CD4-positive, alpha-beta memory T cell (primary cell): ENCODE data around the gene SERPINA4. TPM values are rescaled to one million over a fixed set of nuclear protein-coding genes. Genes with fewer than 3 reads are reported as not detected.

ENCODE experiments used
- CTCF ChIA-PET: fragments of 350-600 bp; sonication (Branson Sonifier 250); formaldehyde crosslinking; loops from one replicate; lab custom pipeline; 2021; ENCODE audit warnings: inconsistent platforms; ENCODE audit not compliant: partially characterized antibody; lab: Charles Lee
- POLR2A ChIA-PET: fragments of 350-600 bp; sonication (Branson Sonifier 250); formaldehyde crosslinking; loops from one replicate; lab custom pipeline; 2021; ENCODE audit not compliant: partially characterized antibody; lab: Charles Lee
- DNase-seq, 5 donors: peaks; one replicate each; pipeline versions ENCODE4 v3.0.0 to v3.0.0-alpha.2; 2020 to 2022; ENCODE audit warnings: mixed read lengths in 1 of 5
- H3K27ac ChIP-seq: one replicate; pipeline ENCODE4 v1.7.0; 2013; ENCODE audit warnings: low read depth, low read length
- H3K27me3 ChIP-seq: 2 replicates; pipeline ENCODE4 v1.7.0; 2013; ENCODE audit warnings: mild to moderate bottlenecking, low read length, moderate library complexity; ENCODE audit not compliant: insufficient read depth
- H3K36me3 ChIP-seq: 2 replicates; pipeline ENCODE4 v1.7.0; 2013; ENCODE audit warnings: mild to moderate bottlenecking, low read length, moderate library complexity; ENCODE audit not compliant: insufficient read depth
- H3K4me1 ChIP-seq: 2 replicates; pipeline ENCODE4 v1.7.0; 2013; ENCODE audit warnings: mild to moderate bottlenecking, low read length, moderate library complexity; ENCODE audit not compliant: insufficient read depth
- H3K4me3 ChIP-seq, 2 donors: one replicate each; pipeline ENCODE4 v1.7.0; 2013; ENCODE audit warnings: low read length in 2 of 2, mild to moderate bottlenecking in 1 of 2
- H3K9me3 ChIP-seq, 2 donors: one replicate each; pipeline ENCODE4 v1.7.0; 2013; ENCODE audit warnings: low read length in 2 of 2, control low read depth in 1 of 2; ENCODE audit not compliant: control insufficient read depth in 1 of 2
- H3K27ac Mint-ChIP-seq, 7 donors: one replicate each; pipeline ENCODE4 v1.8.0; 2020 to 2021; ENCODE audit warnings: mixed read lengths in 7 of 7, mild to moderate bottlenecking in 6 of 7, inconsistent platforms in 3 of 7, moderate library complexity in 3 of 7
- H3K27me3 Mint-ChIP-seq, 2 donors: one replicate each; pipeline ENCODE4 v1.8.0; 2020 to 2021; ENCODE audit warnings: mixed read lengths in 2 of 2
- H3K36me3 Mint-ChIP-seq, 2 donors: one replicate each; pipeline ENCODE4 v1.8.0; 2020 to 2021; ENCODE audit warnings: mixed read lengths in 2 of 2, inconsistent platforms in 1 of 2, mild to moderate bottlenecking in 1 of 2
- H3K4me1 Mint-ChIP-seq, 4 donors: one replicate each; pipeline ENCODE4 v1.8.0; 2020 to 2021; ENCODE audit warnings: mixed read lengths in 4 of 4, mild to moderate bottlenecking in 1 of 4
- H3K4me3 Mint-ChIP-seq, 8 donors: one replicate each; pipeline ENCODE4 v1.8.0; 2020 to 2021; ENCODE audit warnings: mixed read lengths in 8 of 8, mild to moderate bottlenecking in 7 of 8, moderate library complexity in 6 of 8, inconsistent platforms in 3 of 8
- H3K9me3 Mint-ChIP-seq, 8 donors: one replicate each; pipeline ENCODE4 v1.8.0; 2020 to 2021; ENCODE audit warnings: mixed read lengths in 8 of 8, mild to moderate bottlenecking in 5 of 8, inconsistent platforms in 3 of 8, moderate library complexity in 1 of 8
- intact Hi-C: fragments of 100-400 bp; cut with micrococcal nuclease; formaldehyde crosslinking; loops from one replicate; pipeline ENCODE4 v1.15.1; 2023
- polyA plus RNA-seq, 2 donors: library from polyadenylated mRNA; unstranded; fragments of 300-500 nt; fragmentation: Illumina TruSeq; gene quantifications; one replicate each; pipeline ENCODE4 v1.2.3, GENCODE V29; 2021
- total RNA-seq, 2 experiments: library from RNA; stranded (reverse); gene quantifications; one replicate each; pipeline ENCODE4 v1.2.3, GENCODE V29; 2021

SERPINA4 gene, protein sequence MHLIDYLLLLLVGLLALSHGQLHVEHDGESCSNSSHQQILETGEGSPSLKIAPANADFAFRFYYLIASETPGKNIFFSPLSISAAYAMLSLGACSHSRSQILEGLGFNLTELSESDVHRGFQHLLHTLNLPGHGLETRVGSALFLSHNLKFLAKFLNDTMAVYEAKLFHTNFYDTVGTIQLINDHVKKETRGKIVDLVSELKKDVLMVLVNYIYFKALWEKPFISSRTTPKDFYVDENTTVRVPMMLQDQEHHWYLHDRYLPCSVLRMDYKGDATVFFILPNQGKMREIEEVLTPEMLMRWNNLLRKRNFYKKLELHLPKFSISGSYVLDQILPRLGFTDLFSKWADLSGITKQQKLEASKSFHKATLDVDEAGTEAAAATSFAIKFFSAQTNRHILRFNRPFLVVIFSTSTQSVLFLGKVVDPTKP
- total RNA-seq, result not detected
- not detected for polyA plus RNA-seq

DNA sequence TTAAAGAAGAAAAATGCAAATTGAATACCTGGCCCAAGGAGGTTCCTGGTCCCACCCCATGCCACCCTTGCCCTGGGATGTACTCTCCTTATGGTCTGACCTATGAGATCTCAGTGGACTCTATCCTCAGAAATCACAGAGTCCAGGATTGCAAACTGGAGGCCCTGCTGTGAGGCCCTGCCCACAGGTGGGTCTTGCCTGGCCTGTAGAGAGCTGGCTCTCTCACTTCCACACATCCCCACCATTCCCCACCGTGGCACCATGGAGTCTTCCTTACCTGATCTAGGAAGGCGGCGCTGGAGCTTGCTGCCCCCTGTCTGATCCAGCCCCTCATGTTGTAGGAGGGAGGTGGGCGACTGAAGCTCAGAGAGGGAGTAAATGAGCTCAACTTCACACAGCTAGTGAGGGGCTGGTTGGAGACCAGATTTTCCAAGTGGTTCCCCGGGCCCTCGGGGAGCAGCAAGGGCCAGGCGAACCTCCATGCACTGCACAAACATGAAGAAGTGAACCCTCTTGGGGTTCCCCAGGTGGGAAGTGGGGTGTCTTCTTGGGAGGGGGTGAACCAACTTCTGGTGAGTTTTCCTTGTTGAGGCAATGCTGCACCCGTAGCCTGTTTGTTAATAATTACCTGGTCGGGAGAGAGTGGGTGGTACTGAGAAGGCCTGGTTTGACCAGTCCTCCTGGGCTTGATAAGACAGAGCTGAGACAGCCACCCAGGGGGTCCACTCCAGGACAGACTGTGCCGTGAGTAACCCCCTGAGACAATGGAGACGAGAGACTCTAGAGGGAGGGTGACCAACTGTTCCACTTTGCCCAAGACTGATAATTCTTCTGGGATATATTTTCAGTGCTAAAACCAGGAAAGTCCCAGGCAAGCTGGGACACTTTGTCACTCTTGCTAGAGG lies at the start of gene SERPINA4:
Gene SERPINA4, plus strand, starts transcription at position 692 of the 905 bp plus-strand sequence. CDS start 2,041 bp downstream, outside the sequence.
- Mint-ChIP-seq H3K4me3 (no peak within 1 kb of the TSS), H3K27me3 (peaks cover 12 to 18% of the 10 kb centered on the region in 2 donors), H3K9me3 (peaks cover 0 to 8% (median 3%) of the 10 kb centered on the region in 8 donors), H3K4me1 (no peaks in the 10 kb centered on the region), H3K36me3 (no peaks in the 10 kb centered on the region), H3K27ac (no peak within 1 kb of the TSS)
- no peaks in the 10 kb centered on the region for H3K27me3 ChIP-seq
- H3K27ac ChIP-seq, result no peak within 1 kb of the TSS
- ChIA-PET POLR2A (no interaction called here), CTCF (interaction anchor here (1.1 to 2.8 kb wide), 3 partner anchors 11 to 13 kb away, joined by 3 to 14 read pairs (median 5); no protein-coding TSS in a partner anchor)
- no peaks in the 10 kb centered on the region for H3K36me3 ChIP-seq
- intact Hi-C loops, result no loop called here
- DNase-seq, result no peak
- H3K9me3 ChIP-seq, result no peaks in the 10 kb centered on the region
- no peak within 1 kb of the TSS for H3K4me3 ChIP-seq
- H3K4me1 ChIP-seq, result no peaks in the 10 kb centered on the region

DNA sequence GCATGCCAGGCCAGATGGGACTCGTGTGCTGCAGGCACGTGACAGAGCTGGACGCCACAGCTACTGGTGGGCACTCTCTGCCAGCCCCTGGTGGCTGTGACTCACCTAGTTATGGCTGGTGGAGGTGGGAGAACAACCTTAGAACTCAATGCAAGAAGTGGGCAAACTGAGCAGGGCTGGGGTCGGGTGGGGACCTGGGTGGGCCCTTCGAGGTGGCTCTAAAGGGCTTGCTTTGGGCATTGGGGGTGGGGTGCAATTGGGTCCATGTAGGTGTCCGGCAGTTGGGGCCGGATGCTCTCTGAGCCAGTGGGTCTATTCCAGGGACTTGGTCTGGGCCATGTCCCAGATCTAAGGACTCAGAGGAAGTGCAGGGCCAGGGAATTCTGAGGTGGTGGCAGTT lies 46.9 kb upstream of the SERPINA4 start:
- Histone ChIP-seq H3K4me3 (no peak overlapping the region), H3K4me1 (no peaks in the 10 kb centered on the region), H3K36me3 (no peaks in the 10 kb centered on the region), H3K27me3 (no peaks in the 10 kb centered on the region), H3K27ac (no peak overlapping the region), H3K9me3 (no peaks in the 10 kb centered on the region)
- Mint-ChIP-seq H3K36me3 (no peaks in the 10 kb centered on the region), H3K4me3 (no peak overlapping the region), H3K27ac (no peak overlapping the region), H3K4me1 (peaks cover 0 to 2% (median 0%) of the 10 kb centered on the region in 4 donors), H3K27me3 (peaks cover 5 to 6% of the 10 kb centered on the region in 2 donors), H3K9me3 (peaks cover 0 to 5% (median 3%) of the 10 kb centered on the region in 8 donors)
- CTCF ChIA-PET, result no interaction called here
- DNase-seq, result no peak
- intact Hi-C loops, result no loop called here
- POLR2A ChIA-PET, result no interaction called here

DNA sequence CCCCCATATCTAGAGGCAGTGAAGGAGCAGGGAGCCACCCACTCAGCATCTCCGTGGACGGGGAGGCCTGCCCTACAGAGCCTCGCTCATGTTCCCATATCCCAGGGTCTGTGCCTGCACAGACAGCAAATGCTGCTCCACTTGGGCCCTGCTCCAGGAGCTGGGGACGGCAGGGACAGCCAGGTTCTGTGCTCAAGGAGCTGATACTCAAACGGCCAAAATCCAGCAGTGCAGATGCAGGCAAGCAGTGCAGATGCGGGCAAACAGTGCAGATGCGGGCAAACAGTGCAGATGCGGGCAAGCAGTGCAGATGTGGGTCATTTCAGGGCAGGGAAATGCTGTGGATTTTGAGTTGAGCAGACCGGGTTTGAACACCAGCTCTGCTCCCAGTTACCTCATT lies 45.8 kb upstream of the SERPINA4 start:
- no peaks in the 10 kb centered on the region for H3K36me3 ChIP-seq
- peaks cover 0 to 11% (median 5%) of the 10 kb centered on the region in 8 donors for H3K9me3 Mint-ChIP-seq
- no peak overlapping the region for H3K27ac Mint-ChIP-seq
- intact Hi-C loops, result no loop called here
- H3K9me3 ChIP-seq, result no peaks in the 10 kb centered on the region
- H3K4me3 ChIP-seq, result no peak overlapping the region
- H3K4me3 Mint-ChIP-seq, result no peak overlapping the region
- no peaks in the 10 kb centered on the region for H3K36me3 Mint-ChIP-seq
- ChIA-PET CTCF (no interaction called here), POLR2A (no interaction called here)
- DNase-seq, result no peak
- peaks cover 5 to 6% of the 10 kb centered on the region in 2 donors for H3K27me3 Mint-ChIP-seq
- no peaks in the 10 kb centered on the region for H3K27me3 ChIP-seq
- no peak overlapping the region for H3K27ac ChIP-seq
- peaks cover 0 to 5% (median 0%) of the 10 kb centered on the region in 4 donors for H3K4me1 Mint-ChIP-seq
- H3K4me1 ChIP-seq, result no peaks in the 10 kb centered on the region

DNA sequence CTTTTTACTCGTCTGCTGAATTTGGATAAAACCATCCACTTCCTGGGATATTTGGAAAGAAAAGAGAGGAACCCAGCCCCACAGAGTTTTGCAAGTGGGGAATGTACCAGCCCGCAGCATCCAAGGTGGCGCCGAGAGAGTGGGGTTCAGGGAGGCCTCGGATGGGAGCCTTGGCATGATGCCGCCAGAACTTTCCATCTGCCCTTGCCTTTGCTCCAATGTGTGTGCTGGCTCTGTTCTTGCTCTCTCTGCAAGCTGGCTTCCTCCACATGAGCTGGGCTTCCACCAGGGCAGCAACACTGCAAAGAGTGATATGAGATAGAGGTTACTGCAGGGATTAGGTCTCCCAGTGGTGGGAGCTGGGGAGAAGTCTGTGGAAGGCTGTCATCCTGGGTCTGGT lies 45.4 kb upstream of the SERPINA4 start:
- Mint-ChIP-seq H3K4me1 (peaks cover 0 to 5% (median 0%) of the 10 kb centered on the region in 4 donors), H3K9me3 (peaks cover 0 to 11% (median 5%) of the 10 kb centered on the region in 8 donors), H3K4me3 (no peak overlapping the region), H3K27me3 (peaks cover 5 to 6% of the 10 kb centered on the region in 2 donors), H3K27ac (no peak overlapping the region), H3K36me3 (no peaks in the 10 kb centered on the region)
- Histone ChIP-seq H3K27ac (no peak overlapping the region), H3K27me3 (no peaks in the 10 kb centered on the region), H3K36me3 (no peaks in the 10 kb centered on the region), H3K9me3 (no peaks in the 10 kb centered on the region), H3K4me3 (no peak overlapping the region), H3K4me1 (no peaks in the 10 kb centered on the region)
- DNase-seq, result no peak
- ChIA-PET CTCF (no interaction called here), POLR2A (no interaction called here)
- intact Hi-C loops, result no loop called here

DNA sequence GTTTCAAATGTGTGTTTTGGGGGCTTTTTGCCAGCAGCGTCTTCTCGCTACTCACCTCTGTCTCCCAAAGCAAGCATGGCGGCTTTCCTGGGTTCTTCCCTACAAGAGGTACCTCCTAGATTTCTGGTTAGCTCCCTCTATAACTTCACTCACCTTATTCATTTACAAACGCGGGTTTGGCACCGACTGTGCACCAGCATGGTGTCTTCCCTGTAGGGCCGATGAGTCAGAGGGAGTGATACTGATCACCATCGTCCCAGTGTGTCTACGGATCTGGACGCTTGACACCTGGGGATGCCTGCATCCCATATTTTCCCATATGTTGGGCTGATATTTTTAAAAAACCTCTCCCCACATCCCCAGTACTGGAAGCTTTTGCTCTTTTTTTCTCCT lies 44.0 kb upstream of the SERPINA4 start:
- H3K4me1 Mint-ChIP-seq, result peaks cover 0 to 5% (median 0%) of the 10 kb centered on the region in 4 donors
- no peaks in the 10 kb centered on the region for H3K27me3 ChIP-seq
- peaks cover 6 to 8% of the 10 kb centered on the region in 2 donors for H3K27me3 Mint-ChIP-seq
- H3K36me3 Mint-ChIP-seq, result no peaks in the 10 kb centered on the region
- peaks cover 0 to 11% (median 5%) of the 10 kb centered on the region in 8 donors for H3K9me3 Mint-ChIP-seq
- no peak overlapping the region for H3K27ac Mint-ChIP-seq
- POLR2A ChIA-PET, result no interaction called here
- H3K4me3 ChIP-seq, result no peak overlapping the region
- intact Hi-C loops, result no loop called here
- no peaks in the 10 kb centered on the region for H3K36me3 ChIP-seq
- no peaks in the 10 kb centered on the region for H3K4me1 ChIP-seq
- no peaks in the 10 kb centered on the region for H3K9me3 ChIP-seq
- no peak overlapping the region for H3K27ac ChIP-seq
- CTCF ChIA-PET, result no interaction called here
- no peak overlapping the region for H3K4me3 Mint-ChIP-seq
- DNase-seq, result no peak

DNA sequence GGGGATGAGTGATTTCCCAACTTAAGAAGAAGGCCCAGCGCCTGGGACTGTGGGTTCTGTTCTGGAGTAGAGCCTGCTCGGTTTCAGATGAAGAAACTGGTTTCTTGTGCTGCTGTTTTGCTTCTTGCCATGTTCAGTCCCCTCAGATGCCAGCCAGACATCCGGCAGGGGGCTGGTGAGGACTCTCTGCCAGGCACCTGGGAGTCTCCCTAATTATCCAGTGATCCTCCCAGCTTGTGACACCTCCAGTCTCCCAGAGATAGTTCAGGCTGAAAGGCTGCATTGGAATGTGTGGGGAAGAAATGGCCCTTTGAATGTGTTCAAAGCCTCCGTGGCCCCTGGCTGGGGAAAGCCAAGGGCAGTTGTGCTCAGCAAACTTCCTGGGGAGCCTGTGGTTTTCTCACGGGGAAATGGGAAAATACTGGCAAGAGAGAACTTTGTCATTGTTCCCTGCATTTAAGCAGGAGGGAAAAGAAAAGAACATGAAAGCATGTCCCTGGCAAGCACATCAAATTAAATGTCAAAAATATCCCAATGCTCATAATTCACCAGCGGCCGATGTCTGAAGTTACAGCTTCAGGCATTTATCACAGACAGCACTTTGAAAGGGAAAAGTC lies 43.5 kb upstream of the SERPINA4 start:
- H3K36me3 Mint-ChIP-seq, result no peaks in the 10 kb centered on the region
- intact Hi-C loops, result no loop called here
- Histone ChIP-seq H3K27ac (no peak overlapping the region), H3K4me1 (no peaks in the 10 kb centered on the region), H3K4me3 (no peak overlapping the region), H3K27me3 (no peaks in the 10 kb centered on the region), H3K9me3 (no peaks in the 10 kb centered on the region), H3K36me3 (no peaks in the 10 kb centered on the region)
- DNase-seq, result no peak
- H3K9me3 Mint-ChIP-seq, result peaks cover 0 to 11% (median 5%) of the 10 kb centered on the region in 8 donors
- no peak overlapping the region for H3K27ac Mint-ChIP-seq
- POLR2A ChIA-PET, result no interaction called here
- H3K4me3 Mint-ChIP-seq, result no peak overlapping the region
- CTCF ChIA-PET, result no interaction called here
- peaks cover 7 to 8% of the 10 kb centered on the region in 2 donors for H3K27me3 Mint-ChIP-seq
- H3K4me1 Mint-ChIP-seq, result peaks cover 0 to 5% (median 0%) of the 10 kb centered on the region in 4 donors
